H1 (cell line): Measurements from ENCODE around the gene OPCML.

Source experiments
- ATF2 ChIP-seq: IDR thresholded peaks from 2 replicates; pipeline ENCODE4 v1.6.1; 2012; ENCODE audit warnings: low read length, inconsistent platforms
- CEBPB ChIP-seq: IDR thresholded peaks from 2 replicates; pipeline ENCODE4 v1.6.1; 2012; ENCODE audit warnings: low read depth, low read length
- CTCF ChIP-seq, 3 experiments: IDR thresholded peaks; 1 replicate in 2 of 3; 2 replicates in 1 of 3; pipeline versions ENCODE4 v1.5.1 to v1.6.1; 2011; ENCODE audit warnings: low read length in 3 of 3, mild to moderate bottlenecking in 3 of 3, inconsistent platforms in 2 of 3, low read depth in 1 of 3, moderate library complexity in 1 of 3; ENCODE audit not compliant: insufficient read depth in 1 of 3; ENCODE audit errors: control extremely low read depth in 1 of 3
- EP300 ChIP-seq, 2 experiments: IDR thresholded peaks; 1 replicate in 1 of 2; 2 replicates in 1 of 2; pipeline ENCODE4 v1.6.1; 2011 to 2012; ENCODE audit warnings: low read depth in 2 of 2, low read length in 2 of 2, mild to moderate bottlenecking in 2 of 2, borderline replicate concordance in 1 of 2, inconsistent platforms in 1 of 2, moderate library complexity in 1 of 2
- EZH2 ChIP-seq: fragments of 200-600 bp; sonication (generic); IDR thresholded peaks from 2 replicates; pipeline ENCODE4 v1.7.1; 2012; ENCODE audit warnings: low read depth, mild to moderate bottlenecking, moderate library complexity, low read length, inconsistent platforms; ENCODE audit not compliant: severe bottlenecking
- FOSL1 ChIP-seq: IDR thresholded peaks from 2 replicates; pipeline ENCODE4 v1.6.1; 2011; ENCODE audit warnings: mild to moderate bottlenecking, low read depth, low read length, moderate library complexity; ENCODE audit not compliant: insufficient read depth
- MAX ChIP-seq: IDR thresholded peaks from 2 replicates; pipeline ENCODE4 v1.6.1; 2012; ENCODE audit warnings: inconsistent platforms
- PHF8 ChIP-seq: fragments of 200-600 bp; sonication (generic); conservative IDR thresholded peaks from 2 replicates; pipeline ENCODE4 v1.7.1; 2012; ENCODE audit warnings: low read depth, mild to moderate bottlenecking, inconsistent platforms, low read length, moderate library complexity
- POLR2AphosphoS5 ChIP-seq: IDR thresholded peaks from 2 replicates; pipeline ENCODE4 v1.6.1; 2011; ENCODE audit warnings: low read depth, low read length
- RAD21 ChIP-seq, 2 experiments: IDR thresholded peaks in 1 of 2; conservative IDR thresholded peaks in 1 of 2; 2 replicates each; pipeline ENCODE4 v1.6.1; 2011; ENCODE audit warnings: low read depth in 2 of 2, low read length in 2 of 2, improper control_type of control experiment in 1 of 2, inconsistent platforms in 1 of 2, mild to moderate bottlenecking in 1 of 2, moderate library complexity in 1 of 2
- RNF2 ChIP-seq: fragments of 200-900, 300-1000 bp; sonication (generic); IDR thresholded peaks from 2 replicates; pipeline ENCODE4 v1.7.1; 2016; ENCODE audit warnings: borderline replicate concordance, low read depth, mild to moderate bottlenecking, antibody characterized with exemption, low read length; ENCODE audit not compliant: poor library complexity, severe bottlenecking; ENCODE audit errors: missing control alignments
- SP1 ChIP-seq: IDR thresholded peaks from 2 replicates; pipeline ENCODE4 v1.6.1; 2011; ENCODE audit warnings: low read depth, low read length
- TAF1 ChIP-seq: IDR thresholded peaks from 2 replicates; pipeline ENCODE4 v1.6.1; 2011; ENCODE audit warnings: mild to moderate bottlenecking, low read depth, low read length

- TF ChIP-seq MAX (no peak), SP1 (no peak), POLR2AphosphoS5 (no peak), CEBPB (no peak), CTCF (IDR thresholded peaks at IDR 0.05; ENCODE audit: control extremely low read depth in 1 of 3, insufficient read depth in 1 of 3, low read depth in 1 of 3, low read length in 3 of 3) (no peak), ATF2 (no peak), TAF1 (no peak), FOSL1 (no peak), PHF8 (no peak), EZH2 (no peak), RNF2 (no peak), RAD21 (IDR thresholded peaks at IDR 0.05 in 1 of 2, conservative IDR thresholded peaks at IDR 0.05 in 1 of 2; ENCODE audit: low read depth in 2 of 2, low read length in 2 of 2) (no peak), EP300 (IDR thresholded peaks at IDR 0.05; ENCODE audit: borderline replicate concordance in 1 of 2, low read depth in 2 of 2, low read length in 2 of 2) (no peak)
Measured at GRCh38 chr11:133154781-133155180, 377.5 kb downstream of the OPCML start.
